ENCODE measurements around the gene ABITRAM. TPM values are rescaled to one million over a fixed set of nuclear protein-coding genes. Genes with fewer than 3 reads are reported as not detected.

The ABITRAM gene
- total RNA-seq, 4 donors from 2014 or later = 7.1 to 28.1 (median 9.5) TPM

Other genes with a start within 250 kb of the ABITRAM start
- not detected for gene ACTL7B, start 78.4 kb upstream of the ABITRAM start, total RNA-seq
- gene ACTL7A, start 72.1 kb upstream of the ABITRAM start, total RNA-seq = not detected
- gene ELP1, start 276 bp upstream of the ABITRAM start, total RNA-seq = 10 to 100 TPM; 15.2 to 23.3 (median 18.9) TPM
- 100 to 1,000 TPM in 1 of 4 donors, 10 to 100 TPM in 3; 66.3 to 111 (median 83.1) TPM for gene CTNNAL1, start 79.1 kb downstream of the ABITRAM start, total RNA-seq
- gene TMEM245, start 185.5 kb downstream of the ABITRAM start, total RNA-seq = 100 to 1,000 TPM; 130 to 180 (median 142) TPM
- gene FRRS1L, start 232.8 kb downstream of the ABITRAM start, total RNA-seq = 10 to 100 TPM in 2 of 4 donors, 1 to 10 TPM in 2; 4.6 to 11.5 (median 10.1) TPM